Esophagus muscularis mucosa (tissue), 4 donors: Measurements from ENCODE around the gene SOX30.

ENCODE experiments used
- CTCF ChIP-seq, 3 experiments: fragments of 200-600 bp in 2 of 3; fragments of 450-650 bp in 1 of 3; sonication (generic) in 2 of 3; IDR thresholded peaks; one replicate each; pipeline ENCODE4 v1.5.1; 2017 to 2019; ENCODE audit warnings: antibody characterized with exemption in 3 of 3, mild to moderate bottlenecking in 2 of 3, moderate library complexity in 1 of 3
- EP300 ChIP-seq: sonication (generic); formaldehyde crosslinking; IDR thresholded peaks from one replicate; pipeline ENCODE4 v1.6.1; 2017; ENCODE audit warnings: antibody characterized with exemption
- POLR2A ChIP-seq: fragments of 450-650 bp; IDR thresholded peaks from one replicate; pipeline ENCODE4 v1.6.1; 2017; ENCODE audit warnings: antibody characterized with exemption, moderate library complexity, mild to moderate bottlenecking, low read depth
- POLR2AphosphoS5 ChIP-seq, 2 donors: sonication (generic); formaldehyde crosslinking; IDR thresholded peaks; one replicate each; pipeline ENCODE4 v1.6.1; 2017; ENCODE audit warnings: antibody characterized with exemption in 2 of 2

DNA sequence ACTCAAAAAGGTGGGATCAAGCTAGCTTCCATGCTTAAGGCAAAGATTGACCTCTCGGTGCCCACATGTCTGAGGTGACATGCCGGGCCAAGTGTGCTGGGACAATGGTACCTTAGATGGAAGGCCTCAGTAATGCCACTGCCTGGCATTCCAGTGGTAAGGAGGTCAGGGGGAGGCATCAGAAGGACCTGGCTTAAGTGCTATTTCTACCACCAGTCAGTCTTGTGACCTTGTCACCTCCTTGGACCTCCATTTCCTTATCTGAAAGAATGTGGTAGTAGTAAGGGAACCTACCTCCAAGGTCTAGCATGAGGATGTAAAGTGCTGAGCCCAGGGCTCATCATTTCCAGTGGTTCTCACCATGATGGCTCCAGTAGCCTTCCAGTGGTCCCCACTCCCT, 28.0 kb upstream of the SOX30 start:
- TF ChIP-seq CTCF (IDR thresholded peaks at IDR 0.05) (no peak), POLR2AphosphoS5 (IDR thresholded peaks at IDR 0.05) (no peak), POLR2A (no peak), EP300 (no peak)
